ENCODE results near the gene SLC39A2. TPM values are rescaled to one million over a fixed set of nuclear protein-coding genes. Genes with fewer than 3 reads are reported as not detected.
A peak's percentile ranks its signal among the peaks of the same experiment; 100 is the strongest.
"Not testable (repeated sequence)": the region's sequence is repeated elsewhere in the genome, so short reads cannot be mapped to it uniquely, and the experiment has no call there.

SLC39A2 gene, protein sequence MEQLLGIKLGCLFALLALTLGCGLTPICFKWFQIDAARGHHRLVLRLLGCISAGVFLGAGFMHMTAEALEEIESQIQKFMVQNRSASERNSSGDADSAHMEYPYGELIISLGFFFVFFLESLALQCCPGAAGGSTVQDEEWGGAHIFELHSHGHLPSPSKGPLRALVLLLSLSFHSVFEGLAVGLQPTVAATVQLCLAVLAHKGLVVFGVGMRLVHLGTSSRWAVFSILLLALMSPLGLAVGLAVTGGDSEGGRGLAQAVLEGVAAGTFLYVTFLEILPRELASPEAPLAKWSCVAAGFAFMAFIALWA
- total RNA-seq: not detected

DNA sequence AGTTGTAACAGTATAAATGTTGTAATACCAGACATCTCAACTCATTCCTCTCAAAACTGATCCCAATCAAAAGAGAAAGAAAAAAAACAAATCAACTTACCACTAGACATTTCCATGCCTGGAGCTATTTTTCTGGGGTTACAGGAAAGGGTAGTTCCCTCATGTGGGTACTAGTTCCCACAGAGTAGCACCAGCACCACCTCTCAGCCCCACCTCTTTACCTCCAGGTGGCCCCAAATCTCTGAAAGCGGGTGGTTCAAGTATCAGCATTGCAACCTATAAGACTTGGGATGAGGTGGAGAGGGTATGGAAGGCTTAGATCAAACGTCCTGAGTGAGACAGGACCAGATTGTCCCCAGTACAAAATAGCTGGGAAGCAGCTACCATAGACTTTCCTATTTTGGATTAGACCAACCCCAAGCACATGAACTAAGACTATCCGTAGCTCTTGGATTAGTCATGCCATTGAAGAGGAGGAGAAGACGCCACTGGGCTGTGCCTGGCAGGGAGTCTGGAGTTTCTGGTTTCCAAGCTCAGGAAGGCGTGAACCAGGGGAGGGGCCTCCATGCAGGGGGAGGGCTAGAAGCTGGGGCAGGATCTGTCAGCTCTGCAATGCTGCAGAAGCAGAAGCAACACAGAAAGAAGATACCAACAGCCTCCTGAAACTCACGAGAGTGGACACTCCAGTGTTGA is at the start of gene SLC39A2:
Gene SLC39A2 (plus strand): TSS at position 620 of the 693 bp plus-strand sequence. CDS start 154 bp downstream, outside the sequence.
- Histone ChIP-seq H3K4me3 (ENCODE audit: low read length) (no peak within 1 kb of the TSS), H3K4me1 (ENCODE audit: insufficient read depth, low read length) (no peaks in the 10 kb centered on the region), H3K9me3 (ENCODE audit: low read depth, low read length) (no peaks in the 10 kb centered on the region), H3K27me3 (ENCODE audit: insufficient read depth, low read length) (no peaks in the 10 kb centered on the region)

DNA sequence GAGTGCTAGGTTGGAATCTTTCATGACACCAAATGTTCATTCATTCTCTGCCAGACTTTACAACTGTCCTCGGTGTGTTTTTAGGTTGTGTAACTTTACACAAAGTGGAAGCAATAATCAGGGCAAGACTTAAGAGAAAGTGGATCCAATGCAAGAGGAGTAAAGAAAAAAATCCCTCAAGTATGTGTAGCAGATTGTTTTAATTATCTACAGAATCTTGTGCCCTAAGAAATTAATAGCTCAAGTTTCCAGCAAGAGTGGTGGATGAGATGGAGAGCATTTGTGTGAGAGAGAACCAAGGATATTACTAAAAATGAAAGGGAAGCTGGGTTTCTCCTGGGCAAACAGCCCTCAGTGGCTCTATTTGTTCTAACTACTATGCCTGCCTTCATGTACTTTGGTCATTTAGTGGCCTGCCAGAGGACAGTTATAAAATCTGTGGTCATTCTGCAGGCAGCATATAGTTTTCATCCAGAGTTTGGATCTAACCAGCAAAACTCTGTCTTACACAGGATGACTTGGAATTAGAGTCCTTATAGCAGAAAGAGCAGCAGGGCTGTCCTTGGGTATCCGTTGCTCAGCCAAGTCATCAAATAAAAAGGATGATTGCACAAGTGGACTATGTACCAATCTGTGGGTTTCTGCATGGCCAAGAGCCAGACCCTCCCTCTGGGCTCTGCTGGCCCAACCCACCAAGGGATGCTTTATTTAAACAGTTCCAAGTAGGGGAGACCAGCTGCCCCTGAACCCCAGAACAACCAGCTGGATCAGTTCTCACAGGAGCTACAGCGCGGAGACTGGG is 44.2 kb upstream of the SLC39A2 start, which contains the start of gene RNASE2:
Gene RNASE2 (plus strand): TSS at position 752 of the 802 bp plus-strand sequence. CDS start 285 bp downstream, outside the sequence.
- peak within 1 kb of the TSS; percentile 14 for H3K4me3 ChIP-seq (ENCODE audit: low read length)
- not testable (repeated sequence) for H3K27me3 ChIP-seq (ENCODE audit: insufficient read depth, low read length); H3K9me3 ChIP-seq (ENCODE audit: low read depth, low read length)
- peaks cover 38% of the 10 kb centered on the region for H3K4me1 ChIP-seq (ENCODE audit: insufficient read depth, low read length)

DNA sequence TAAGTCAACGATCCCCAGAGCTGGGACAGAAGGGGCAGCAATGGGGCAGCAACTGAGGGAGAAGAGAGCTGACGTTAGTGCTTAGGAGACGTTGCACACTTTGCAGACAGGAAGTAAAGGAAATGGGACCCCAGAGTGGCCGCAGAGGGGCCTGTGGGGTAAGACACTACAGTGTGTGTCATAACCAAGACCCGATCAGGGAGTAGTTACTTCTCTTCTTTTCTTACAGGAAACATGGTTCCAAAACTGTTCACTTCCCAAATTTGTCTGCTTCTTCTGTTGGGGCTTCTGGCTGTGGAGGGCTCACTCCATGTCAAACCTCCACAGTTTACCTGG is 43.6 kb upstream of the SLC39A2 start:
- H3K9me3 ChIP-seq (ENCODE audit: low read depth, low read length); H3K27me3 ChIP-seq (ENCODE audit: insufficient read depth, low read length): not testable (repeated sequence)
- peak overlapping the region; percentile 14 for H3K4me3 ChIP-seq (ENCODE audit: low read length)
- peaks cover 38% of the 10 kb centered on the region for H3K4me1 ChIP-seq (ENCODE audit: insufficient read depth, low read length)

- Histone ChIP-seq H3K27me3 (ENCODE audit: insufficient read depth, low read length) (no peaks in the 10 kb centered on the region), H3K4me3 (ENCODE audit: low read length) (no peak overlapping the region), H3K9me3 (ENCODE audit: low read depth, low read length) (no peaks in the 10 kb centered on the region), H3K4me1 (ENCODE audit: insufficient read depth, low read length) (peaks cover 38% of the 10 kb centered on the region)
Measured at GRCh38 chr14:20956376-20956976, 42.6 kb upstream of the SLC39A2 start.

DNA sequence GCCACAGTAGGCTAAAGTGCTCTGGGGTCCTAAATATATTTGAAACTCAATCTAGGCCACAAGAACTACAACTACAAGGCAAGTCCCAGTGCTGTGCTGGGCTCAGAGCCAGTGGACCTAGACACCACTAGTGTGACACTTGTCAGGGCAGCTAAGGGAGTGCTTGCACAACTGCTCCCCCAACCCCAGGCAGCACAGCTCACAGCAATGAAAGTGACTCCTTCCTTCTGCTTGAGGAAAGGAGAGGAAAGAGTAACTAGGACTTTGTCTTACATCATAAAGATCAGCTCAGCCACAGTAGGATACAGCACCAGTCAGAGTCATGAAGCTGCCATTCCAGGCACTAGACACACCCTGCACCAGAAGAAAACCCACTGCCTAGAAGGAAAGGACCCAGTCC is 40.1 kb upstream of the SLC39A2 start:
- not testable (repeated sequence) for H3K9me3 ChIP-seq (ENCODE audit: low read depth, low read length); H3K27me3 ChIP-seq (ENCODE audit: insufficient read depth, low read length); H3K4me3 ChIP-seq (ENCODE audit: low read length)
- peaks cover 26% of the 10 kb centered on the region for H3K4me1 ChIP-seq (ENCODE audit: insufficient read depth, low read length)

DNA sequence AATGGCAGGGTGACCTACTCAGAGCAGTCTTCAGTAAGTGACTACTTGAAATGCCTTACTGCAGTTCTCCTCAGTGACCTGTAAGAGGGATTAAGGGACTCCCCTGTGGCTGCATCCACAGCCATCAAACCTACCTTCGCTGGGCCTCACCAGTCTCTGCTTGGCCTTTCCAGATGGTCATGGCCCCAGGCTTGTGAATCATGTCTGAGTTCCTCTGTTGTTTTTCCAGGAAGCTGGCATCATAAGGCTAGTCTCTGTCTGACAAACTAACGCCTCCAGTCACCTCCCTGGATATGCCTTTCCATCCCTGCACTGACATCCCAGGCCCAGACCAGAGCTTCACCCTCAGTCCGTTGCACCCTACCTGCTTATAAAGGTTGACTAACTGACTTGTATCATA is 29.8 kb upstream of the SLC39A2 start:
- Histone ChIP-seq H3K27me3 (ENCODE audit: insufficient read depth, low read length) (peaks cover 10% of the 10 kb centered on the region), H3K9me3 (ENCODE audit: low read depth, low read length) (no peaks in the 10 kb centered on the region), H3K4me1 (ENCODE audit: insufficient read depth, low read length) (peaks cover 13% of the 10 kb centered on the region), H3K4me3 (ENCODE audit: low read length) (no peak overlapping the region)

GRCh38 chr14:20970647-20970982 is 28.5 kb upstream of the SLC39A2 start:
- H3K9me3 ChIP-seq (ENCODE audit: low read depth, low read length): no peaks in the 10 kb centered on the region
- H3K27me3 ChIP-seq (ENCODE audit: insufficient read depth, low read length): peaks cover 10% of the 10 kb centered on the region
- H3K4me3 ChIP-seq (ENCODE audit: low read length): peak overlapping the region; percentile 43
- peaks cover 13% of the 10 kb centered on the region for H3K4me1 ChIP-seq (ENCODE audit: insufficient read depth, low read length)

DNA sequence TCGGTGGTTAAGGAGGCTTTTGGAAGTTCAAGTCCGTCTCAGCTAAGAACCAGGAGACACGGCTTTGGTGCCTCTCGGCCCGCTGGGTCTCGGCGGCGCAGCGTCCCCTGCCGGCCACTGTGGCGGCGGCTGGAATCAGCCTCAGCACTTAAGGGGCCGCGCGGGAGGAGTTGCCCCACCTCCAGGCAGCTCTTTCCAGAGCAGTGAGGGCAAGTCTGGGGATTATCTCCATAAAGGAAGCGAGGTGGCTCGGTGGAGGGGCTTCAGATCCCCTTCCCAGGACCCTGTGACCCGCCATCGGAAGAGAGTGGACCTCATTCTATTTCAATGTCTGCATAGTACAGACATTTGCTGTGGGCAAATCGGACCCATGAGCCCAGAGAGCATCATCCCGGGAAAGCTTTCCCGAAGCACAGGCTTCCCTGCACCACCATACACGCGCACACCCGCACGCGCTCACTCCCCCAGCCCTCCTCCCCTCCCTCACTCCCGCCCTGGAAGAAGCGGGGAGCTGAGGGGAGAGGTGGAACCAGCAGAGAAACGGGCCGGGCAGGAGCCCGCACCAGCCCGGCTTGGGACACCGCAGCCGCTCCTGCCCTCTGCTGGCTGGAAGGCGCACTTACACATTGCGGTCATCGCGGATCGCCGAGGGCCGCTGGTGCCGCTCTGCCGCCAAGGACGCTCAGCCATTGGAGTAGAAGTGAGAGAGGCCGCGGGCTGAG is 27.9 kb upstream of the SLC39A2 start:
- Histone ChIP-seq H3K27me3 (ENCODE audit: insufficient read depth, low read length) (peaks cover 7% of the 10 kb centered on the region), H3K4me1 (ENCODE audit: insufficient read depth, low read length) (peaks cover 13% of the 10 kb centered on the region), H3K4me3 (ENCODE audit: low read length) (peak overlapping the region; percentile 43), H3K9me3 (ENCODE audit: low read depth, low read length) (no peaks in the 10 kb centered on the region)

GRCh38 chr14:20971705-20972021 is 27.4 kb upstream of the SLC39A2 start:
- H3K4me3 ChIP-seq (ENCODE audit: low read length): no peak overlapping the region
- peaks cover 4% of the 10 kb centered on the region for H3K27me3 ChIP-seq (ENCODE audit: insufficient read depth, low read length)
- H3K9me3 ChIP-seq (ENCODE audit: low read depth, low read length): no peaks in the 10 kb centered on the region
- H3K4me1 ChIP-seq (ENCODE audit: insufficient read depth, low read length): peaks cover 13% of the 10 kb centered on the region

- H3K4me3 ChIP-seq (ENCODE audit: low read length): no peak overlapping the region
- H3K27me3 ChIP-seq (ENCODE audit: insufficient read depth, low read length): no peaks in the 10 kb centered on the region
- no peaks in the 10 kb centered on the region for H3K9me3 ChIP-seq (ENCODE audit: low read depth, low read length)
- peaks cover 13% of the 10 kb centered on the region for H3K4me1 ChIP-seq (ENCODE audit: insufficient read depth, low read length)
Measured at GRCh38 chr14:20973501-20973900, 25.6 kb upstream of the SLC39A2 start.

DNA sequence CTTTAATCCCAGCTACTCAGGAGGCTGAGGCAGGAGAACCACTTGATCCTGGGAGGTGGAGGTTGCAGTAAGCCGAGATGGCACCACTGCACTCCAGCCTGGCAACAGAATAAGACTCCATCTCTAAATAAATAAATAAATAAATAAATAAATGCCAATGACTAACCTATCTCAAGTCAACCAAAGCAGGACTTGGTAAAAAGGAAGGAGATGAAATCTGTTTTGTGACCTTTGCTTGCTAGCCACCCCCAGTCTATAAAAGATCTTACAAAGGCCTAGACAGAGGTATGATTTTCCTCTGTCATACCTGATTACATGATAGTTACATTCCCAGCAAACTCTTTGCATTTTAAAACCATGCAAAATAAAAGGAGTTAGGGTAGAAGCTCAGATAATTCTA is 22.8 kb upstream of the SLC39A2 start:
- Histone ChIP-seq H3K9me3 (ENCODE audit: low read depth, low read length) (no peaks in the 10 kb centered on the region), H3K4me1 (ENCODE audit: insufficient read depth, low read length) (peaks cover 6% of the 10 kb centered on the region), H3K27me3 (ENCODE audit: insufficient read depth, low read length) (peaks cover 2% of the 10 kb centered on the region), H3K4me3 (ENCODE audit: low read length) (no peak overlapping the region)

DNA sequence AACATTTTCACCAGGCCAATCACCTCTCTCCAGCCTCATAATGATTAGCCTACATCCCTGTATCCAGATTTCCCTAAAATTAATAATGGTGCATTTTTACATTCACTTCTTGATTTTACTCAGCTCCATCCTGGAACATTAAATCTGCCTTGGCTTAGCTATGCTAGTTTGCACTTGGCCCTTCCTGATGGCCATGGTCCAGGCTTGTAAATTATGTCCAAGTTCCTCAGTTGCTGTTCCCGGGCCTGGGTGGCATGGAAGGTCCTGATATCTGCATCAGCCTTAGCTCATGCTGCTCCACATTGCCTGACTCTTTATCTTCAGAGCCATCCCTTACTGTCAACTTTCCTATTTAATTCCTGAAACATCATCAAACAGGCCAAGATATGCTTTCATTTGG is 20.4 kb upstream of the SLC39A2 start:
- H3K4me1 ChIP-seq (ENCODE audit: insufficient read depth, low read length): no peaks in the 10 kb centered on the region
- H3K9me3 ChIP-seq (ENCODE audit: low read depth, low read length): no peaks in the 10 kb centered on the region
- H3K4me3 ChIP-seq (ENCODE audit: low read length): no peak overlapping the region
- peaks cover 2% of the 10 kb centered on the region for H3K27me3 ChIP-seq (ENCODE audit: insufficient read depth, low read length)

DNA sequence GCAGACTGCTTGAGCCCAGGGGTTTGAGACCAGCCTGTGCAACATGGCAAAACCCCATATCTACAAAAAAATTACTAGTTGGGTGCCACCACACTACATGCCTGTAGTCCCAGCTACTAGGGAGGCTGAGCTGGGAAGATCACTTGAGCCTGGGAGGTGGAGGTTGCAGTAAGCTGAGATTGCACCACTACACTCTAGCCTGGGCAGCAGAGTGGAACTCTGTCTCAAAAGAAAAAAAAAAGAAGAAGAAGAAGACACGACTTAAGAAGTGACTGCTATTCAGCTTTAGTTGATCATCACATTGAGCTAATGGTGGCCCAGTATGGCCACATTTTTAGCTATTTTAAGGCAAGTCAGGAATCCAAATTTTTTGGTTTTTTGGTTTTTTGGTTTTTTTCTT is 18.2 kb upstream of the SLC39A2 start:
- Histone ChIP-seq H3K4me3 (ENCODE audit: low read length) (no peak overlapping the region), H3K27me3 (ENCODE audit: insufficient read depth, low read length) (peaks cover 2% of the 10 kb centered on the region), H3K4me1 (ENCODE audit: insufficient read depth, low read length) (peaks cover 10% of the 10 kb centered on the region), H3K9me3 (ENCODE audit: low read depth, low read length) (no peaks in the 10 kb centered on the region)

DNA sequence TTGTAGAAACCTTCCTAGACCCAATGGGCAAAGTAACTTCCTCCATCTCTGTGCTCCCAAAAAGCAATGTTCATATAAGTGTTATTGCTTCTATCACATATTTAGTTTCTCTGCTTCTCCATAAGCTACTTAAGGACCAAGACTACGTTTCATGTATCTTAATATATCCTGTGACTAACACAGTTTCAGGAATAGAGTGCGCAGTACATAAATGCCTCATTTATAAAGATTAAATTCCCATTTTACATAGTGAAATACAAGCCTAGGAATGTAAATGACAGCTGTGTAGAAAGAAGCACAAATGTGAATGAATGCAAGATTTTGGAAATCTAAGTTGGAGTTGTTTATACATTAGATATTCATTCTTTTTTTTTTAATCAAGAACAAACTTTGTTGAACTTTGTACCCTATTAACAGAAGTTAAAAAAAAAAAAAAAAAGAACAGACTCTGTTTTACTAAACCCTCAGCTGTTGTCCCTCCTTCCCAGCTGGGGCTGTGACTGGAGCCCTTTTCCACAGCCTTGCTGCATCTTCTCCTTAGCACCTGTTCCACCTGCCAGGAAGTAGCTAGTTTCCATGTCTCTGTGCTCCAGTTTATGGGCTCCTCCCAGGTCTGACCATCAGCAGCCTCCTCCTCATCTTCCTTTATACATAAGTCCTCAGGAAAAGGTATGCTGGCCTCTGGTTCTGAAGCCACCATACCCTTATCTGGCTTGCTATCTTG is 16.3 kb upstream of the SLC39A2 start:
- no peaks in the 10 kb centered on the region for H3K9me3 ChIP-seq (ENCODE audit: low read depth, low read length)
- peaks cover 2% of the 10 kb centered on the region for H3K27me3 ChIP-seq (ENCODE audit: insufficient read depth, low read length)
- H3K4me3 ChIP-seq (ENCODE audit: low read length): no peak overlapping the region

More for the DNA sequence above, 16.3 kb upstream of the SLC39A2 start:
- peaks cover 25% of the 10 kb centered on the region for H3K4me1 ChIP-seq (ENCODE audit: insufficient read depth, low read length)
